HCT116 (cell line): ENCODE data around the gene KLHL2.

Source experiments
- CBX3 ChIP-seq: IDR thresholded peaks from 2 replicates; pipeline ENCODE4 v1.6.1; 2012; ENCODE audit warnings: low read depth
- CEBPB ChIP-seq: IDR thresholded peaks from 2 replicates; pipeline ENCODE4 v1.6.1; 2012; ENCODE audit warnings: low read depth
- ELF1 ChIP-seq: IDR thresholded peaks from 2 replicates; pipeline ENCODE4 v1.6.1; 2012; ENCODE audit warnings: low read depth, borderline replicate concordance
- EZH2 ChIP-seq: fragments of 200-600 bp; sonication (generic); IDR thresholded peaks from 2 replicates; pipeline ENCODE4 v1.6.1; 2017; ENCODE audit warnings: antibody characterized with exemption, mixed run types
- FOSL1 ChIP-seq: IDR thresholded peaks from 2 replicates; pipeline ENCODE4 v1.6.1; 2012; ENCODE audit warnings: low read depth
- POLR2A ChIP-seq: IDR thresholded peaks from 2 replicates; pipeline ENCODE4 v1.7.0; 2011; ENCODE audit warnings: borderline replicate concordance; ENCODE audit not compliant: insufficient read depth, insufficient read length; ENCODE audit errors: extremely low read depth
- POLR2AphosphoS5 ChIP-seq: IDR thresholded peaks from 2 replicates; pipeline ENCODE4 v1.6.1; 2011; ENCODE audit warnings: mild to moderate bottlenecking, low read depth, low read length, moderate library complexity
- SIN3A ChIP-seq: IDR thresholded peaks from 2 replicates; pipeline ENCODE4 v1.6.1; 2012; ENCODE audit warnings: low read depth
- YY1 ChIP-seq: IDR thresholded peaks from 2 replicates; pipeline ENCODE4 v1.6.1; 2011; ENCODE audit warnings: low read length, low read depth, moderate library complexity, mild to moderate bottlenecking; ENCODE audit not compliant: insufficient replicate concordance; ENCODE audit errors: extremely low read depth
- ZNF274 ChIP-seq: fragments of 200-500 bp; sonication (Bioruptor generic); IDR thresholded peaks from 2 replicates; pipeline ENCODE4 v1.6.1; 2014; ENCODE audit warnings: mild to moderate bottlenecking, low read depth, low read length, inconsistent platforms
- TF ChIP-seq, protein P1 (sequence below), 3 experiments: fragments of 200-600 bp in 1 of 3; sonication (generic) in 1 of 3; IDR thresholded peaks in 2 of 3; conservative IDR thresholded peaks in 1 of 3; 2 replicates each; pipeline ENCODE4 v1.5.1; 2012 to 2017; ENCODE audit warnings: low read depth in 2 of 3, low read length in 2 of 3, antibody characterized with exemption in 1 of 3, borderline replicate concordance in 1 of 3, control low read depth in 1 of 3, mild to moderate bottlenecking in 1 of 3, mixed read lengths in 1 of 3, mixed run types in 1 of 3, moderate library complexity in 1 of 3; ENCODE audit not compliant: insufficient read depth in 1 of 3
- TF ChIP-seq, protein P2 (sequence below): IDR thresholded peaks from 2 replicates; pipeline ENCODE4 v1.6.1; 2012
- TF ChIP-seq, protein P3 (sequence below): IDR thresholded peaks from 2 replicates; pipeline ENCODE4 v1.6.1; 2012; ENCODE audit warnings: low read depth

- TF ChIP-seq POLR2A: no peak
- TF ChIP-seq CEBPB: no peak
- no peak for TF ChIP-seq SIN3A
- TF ChIP-seq, protein P1, sequence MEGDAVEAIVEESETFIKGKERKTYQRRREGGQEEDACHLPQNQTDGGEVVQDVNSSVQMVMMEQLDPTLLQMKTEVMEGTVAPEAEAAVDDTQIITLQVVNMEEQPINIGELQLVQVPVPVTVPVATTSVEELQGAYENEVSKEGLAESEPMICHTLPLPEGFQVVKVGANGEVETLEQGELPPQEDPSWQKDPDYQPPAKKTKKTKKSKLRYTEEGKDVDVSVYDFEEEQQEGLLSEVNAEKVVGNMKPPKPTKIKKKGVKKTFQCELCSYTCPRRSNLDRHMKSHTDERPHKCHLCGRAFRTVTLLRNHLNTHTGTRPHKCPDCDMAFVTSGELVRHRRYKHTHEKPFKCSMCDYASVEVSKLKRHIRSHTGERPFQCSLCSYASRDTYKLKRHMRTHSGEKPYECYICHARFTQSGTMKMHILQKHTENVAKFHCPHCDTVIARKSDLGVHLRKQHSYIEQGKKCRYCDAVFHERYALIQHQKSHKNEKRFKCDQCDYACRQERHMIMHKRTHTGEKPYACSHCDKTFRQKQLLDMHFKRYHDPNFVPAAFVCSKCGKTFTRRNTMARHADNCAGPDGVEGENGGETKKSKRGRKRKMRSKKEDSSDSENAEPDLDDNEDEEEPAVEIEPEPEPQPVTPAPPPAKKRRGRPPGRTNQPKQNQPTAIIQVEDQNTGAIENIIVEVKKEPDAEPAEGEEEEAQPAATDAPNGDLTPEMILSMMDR (IDR thresholded peaks at IDR 0.05 in 2 of 3, conservative IDR thresholded peaks at IDR 0.05 in 1 of 3; ENCODE audit: borderline replicate concordance in 1 of 3, insufficient read depth in 1 of 3, low read depth in 2 of 3, low read length in 2 of 3): no peak
- no peak for TF ChIP-seq EZH2
- TF ChIP-seq, protein P2, sequence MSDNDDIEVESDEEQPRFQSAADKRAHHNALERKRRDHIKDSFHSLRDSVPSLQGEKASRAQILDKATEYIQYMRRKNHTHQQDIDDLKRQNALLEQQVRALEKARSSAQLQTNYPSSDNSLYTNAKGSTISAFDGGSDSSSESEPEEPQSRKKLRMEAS: no peak
- TF ChIP-seq, protein P3, sequence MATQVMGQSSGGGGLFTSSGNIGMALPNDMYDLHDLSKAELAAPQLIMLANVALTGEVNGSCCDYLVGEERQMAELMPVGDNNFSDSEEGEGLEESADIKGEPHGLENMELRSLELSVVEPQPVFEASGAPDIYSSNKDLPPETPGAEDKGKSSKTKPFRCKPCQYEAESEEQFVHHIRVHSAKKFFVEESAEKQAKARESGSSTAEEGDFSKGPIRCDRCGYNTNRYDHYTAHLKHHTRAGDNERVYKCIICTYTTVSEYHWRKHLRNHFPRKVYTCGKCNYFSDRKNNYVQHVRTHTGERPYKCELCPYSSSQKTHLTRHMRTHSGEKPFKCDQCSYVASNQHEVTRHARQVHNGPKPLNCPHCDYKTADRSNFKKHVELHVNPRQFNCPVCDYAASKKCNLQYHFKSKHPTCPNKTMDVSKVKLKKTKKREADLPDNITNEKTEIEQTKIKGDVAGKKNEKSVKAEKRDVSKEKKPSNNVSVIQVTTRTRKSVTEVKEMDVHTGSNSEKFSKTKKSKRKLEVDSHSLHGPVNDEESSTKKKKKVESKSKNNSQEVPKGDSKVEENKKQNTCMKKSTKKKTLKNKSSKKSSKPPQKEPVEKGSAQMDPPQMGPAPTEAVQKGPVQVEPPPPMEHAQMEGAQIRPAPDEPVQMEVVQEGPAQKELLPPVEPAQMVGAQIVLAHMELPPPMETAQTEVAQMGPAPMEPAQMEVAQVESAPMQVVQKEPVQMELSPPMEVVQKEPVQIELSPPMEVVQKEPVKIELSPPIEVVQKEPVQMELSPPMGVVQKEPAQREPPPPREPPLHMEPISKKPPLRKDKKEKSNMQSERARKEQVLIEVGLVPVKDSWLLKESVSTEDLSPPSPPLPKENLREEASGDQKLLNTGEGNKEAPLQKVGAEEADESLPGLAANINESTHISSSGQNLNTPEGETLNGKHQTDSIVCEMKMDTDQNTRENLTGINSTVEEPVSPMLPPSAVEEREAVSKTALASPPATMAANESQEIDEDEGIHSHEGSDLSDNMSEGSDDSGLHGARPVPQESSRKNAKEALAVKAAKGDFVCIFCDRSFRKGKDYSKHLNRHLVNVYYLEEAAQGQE: no peak
- no peak for TF ChIP-seq CBX3
- no peak for TF ChIP-seq FOSL1
- no peak for TF ChIP-seq ELF1
- TF ChIP-seq POLR2AphosphoS5: no peak
- TF ChIP-seq YY1: no peak
- TF ChIP-seq ZNF274: no peak
Observed at GRCh38 chr4:165288639-165289422, 81.5 kb downstream of the KLHL2 start.
